Measurements from ENCODE around the gene SH3PXD2B.
A peak's percentile ranks its signal among the peaks of the same experiment; 100 is the strongest.
"Not testable (repeated sequence)": the region's sequence is repeated elsewhere in the genome, so short reads cannot be mapped to it uniquely, and the experiment has no call there.

Gene SH3PXD2B

DNA sequence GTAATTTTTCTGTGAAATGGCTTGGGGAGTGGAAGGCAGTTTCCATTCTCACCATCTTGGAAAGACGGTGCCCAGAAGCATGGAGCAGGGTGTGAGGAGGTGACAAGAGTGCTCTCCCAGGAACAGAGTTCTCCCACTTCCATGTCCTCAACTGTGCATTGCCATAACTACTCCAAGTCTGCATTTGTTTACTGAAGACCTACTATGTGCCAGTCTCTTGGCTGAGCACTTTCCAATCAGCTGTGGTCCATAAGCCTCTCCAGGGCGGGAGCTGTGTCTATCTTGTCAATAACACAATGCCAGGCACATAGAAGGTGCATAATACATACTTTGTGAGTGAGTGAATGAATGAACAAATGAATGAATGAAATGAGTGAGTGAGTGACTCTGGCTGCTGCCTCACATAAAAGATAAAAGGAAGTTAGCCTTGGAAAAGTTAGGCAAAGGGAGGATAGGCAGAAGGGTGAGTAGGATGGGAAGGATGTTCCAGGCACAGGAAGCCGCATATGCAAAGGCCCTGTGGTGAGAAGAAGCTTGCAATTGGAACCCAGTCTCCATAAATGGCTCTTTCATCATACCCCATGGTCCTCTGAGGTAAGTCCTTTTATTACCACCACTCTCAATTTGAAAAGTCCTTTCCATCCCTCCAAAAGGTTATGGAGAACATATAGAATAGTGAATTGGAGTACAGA is 31.3 kb upstream of the SH3PXD2B start:
- FAIRE-seq = no peak

DNA sequence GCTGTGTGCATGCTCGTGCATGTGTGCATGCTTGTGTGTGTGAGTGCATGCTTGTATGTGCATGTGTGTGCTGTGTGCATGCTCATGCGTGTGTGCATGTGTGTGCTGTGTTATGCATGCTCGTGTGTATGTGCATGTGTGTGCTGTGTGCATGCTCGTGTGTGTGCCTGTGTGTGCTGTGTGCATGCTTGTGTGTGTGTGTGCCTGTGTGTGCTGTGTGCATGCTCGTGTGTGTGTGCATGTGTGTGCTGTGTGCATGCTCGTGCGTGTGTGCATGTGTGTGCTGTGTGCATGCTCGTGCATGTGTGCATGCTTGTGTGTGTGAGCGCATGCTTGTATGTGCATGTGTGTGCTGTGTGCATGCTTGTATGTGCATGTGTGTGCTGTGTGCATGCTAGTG is 30.3 kb upstream of the SH3PXD2B start:
- no peak for FAIRE-seq

DNA sequence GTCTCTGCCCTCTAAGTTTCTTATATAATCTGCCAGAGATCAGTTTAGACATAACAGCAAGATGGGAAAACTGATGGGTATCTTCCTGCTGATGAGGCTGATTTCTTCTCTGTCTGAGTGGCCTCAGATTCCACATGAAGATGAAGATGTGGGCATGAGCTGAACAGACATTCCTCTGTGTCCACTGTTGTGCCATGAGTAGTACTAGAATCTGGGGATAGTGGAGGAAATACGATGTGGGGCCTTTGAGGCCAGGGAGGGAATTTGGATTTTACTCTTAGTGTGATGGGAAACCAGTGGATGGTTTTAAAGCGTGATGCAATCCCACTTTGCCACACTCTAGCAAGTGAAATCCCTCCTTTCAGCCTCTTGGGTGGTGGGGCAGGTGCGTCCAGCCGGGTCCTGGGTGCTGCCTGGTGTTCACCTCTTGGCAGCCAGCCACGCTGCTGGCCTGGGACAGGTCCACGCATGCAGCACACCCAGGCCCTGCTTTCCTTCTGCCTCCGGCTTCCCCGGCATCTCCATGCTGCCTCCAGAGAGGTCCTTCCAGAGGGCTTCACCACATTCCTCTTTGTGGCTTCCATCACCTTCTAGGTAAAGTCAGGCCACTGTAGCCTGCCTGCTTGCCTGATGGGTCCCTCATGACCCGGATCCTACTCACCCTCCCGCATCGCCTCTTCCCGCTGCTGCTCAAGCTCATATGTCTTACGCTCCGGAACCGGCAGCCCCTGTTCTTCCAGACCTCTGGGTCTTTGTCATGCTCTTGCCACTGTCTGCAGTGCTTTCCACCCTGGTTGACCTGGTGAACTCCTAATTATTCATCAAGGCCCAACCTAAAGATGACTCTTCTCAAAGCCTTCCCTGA is 28.1 kb upstream of the SH3PXD2B start:
- no peak for FAIRE-seq

DNA sequence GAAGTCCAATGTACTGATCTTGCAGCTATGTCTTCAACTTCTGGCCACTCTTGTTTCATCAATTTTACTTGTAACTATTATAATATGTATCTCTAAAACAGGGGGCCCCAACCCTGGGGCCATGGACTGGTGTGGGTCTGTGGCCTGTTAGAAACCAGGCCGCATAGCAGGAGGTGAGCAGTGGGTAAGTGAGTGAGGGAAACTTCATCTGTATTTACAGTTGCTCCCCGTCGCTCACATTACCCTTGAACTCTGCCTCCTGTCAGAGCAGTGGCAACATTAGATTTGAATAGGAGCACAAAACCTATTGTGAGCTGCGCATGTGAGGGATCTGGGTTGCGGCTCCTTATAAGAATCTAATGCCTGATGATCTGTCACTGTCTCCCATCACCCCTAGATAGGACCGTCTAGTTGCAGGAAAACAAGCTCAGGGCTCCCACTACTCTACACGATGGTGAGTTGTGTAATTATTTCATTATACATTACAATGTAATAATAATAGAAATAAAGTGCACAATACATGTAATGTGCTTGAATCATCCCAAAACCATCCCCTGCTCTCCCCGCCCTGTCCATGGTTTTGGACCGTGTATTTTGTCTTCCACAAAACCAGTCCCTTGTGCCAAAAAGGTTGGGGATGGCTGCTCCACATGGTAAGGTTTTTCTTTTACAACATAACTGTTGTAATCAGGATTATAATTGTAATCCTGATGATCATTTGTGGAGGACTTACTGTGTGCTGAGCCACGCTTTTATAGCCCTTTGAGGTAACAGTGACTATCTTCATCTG is 26.9 kb upstream of the SH3PXD2B start:
- FAIRE-seq = no peak

GRCh38 chr5:172479784-172480115 is 25.4 kb upstream of the SH3PXD2B start:
- no peak for FAIRE-seq

DNA sequence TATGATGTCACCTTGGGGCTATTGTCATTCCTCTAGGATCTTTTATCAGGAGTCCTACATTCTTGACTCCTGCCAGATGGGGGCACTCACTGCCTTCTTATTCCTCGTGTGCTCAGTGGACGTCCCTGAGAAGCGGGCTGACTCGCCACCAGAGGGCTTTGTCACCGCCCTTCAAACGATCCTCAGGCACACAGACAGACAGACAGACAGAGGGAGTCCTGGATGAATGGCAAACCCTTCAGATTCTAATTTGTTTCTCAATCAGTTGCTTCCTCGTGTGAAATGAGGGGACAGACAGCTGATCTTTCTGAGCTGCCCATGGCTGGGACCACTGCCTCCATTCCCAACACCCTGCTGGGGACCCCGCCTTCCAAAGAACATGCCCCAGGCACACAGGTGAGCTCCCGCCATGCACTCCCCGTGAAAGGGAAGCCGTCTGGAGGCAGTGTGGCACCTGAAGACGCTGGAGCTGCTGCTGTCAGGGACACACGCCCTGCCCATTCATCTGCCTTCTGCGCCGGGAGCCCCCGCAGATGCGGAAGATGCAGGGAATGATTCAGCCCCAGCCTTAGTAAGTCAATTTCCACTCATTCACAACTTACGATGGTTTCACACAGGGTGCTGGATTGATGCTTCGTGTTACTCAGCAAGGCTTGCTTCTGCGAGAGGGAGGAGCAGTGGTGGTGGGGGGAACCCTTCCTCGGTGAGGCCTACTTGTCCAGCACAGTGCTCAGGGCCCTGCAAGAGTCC is 24.9 kb upstream of the SH3PXD2B start:
- FAIRE-seq = peak; percentile 89

- FAIRE-seq = not testable (repeated sequence)
These were observed 24.3 kb upstream of the SH3PXD2B start for GRCh38 chr5:172478695-172479033.

- no peak for FAIRE-seq
These were observed 23.9 kb upstream of the SH3PXD2B start for GRCh38 chr5:172478256-172478655.

GRCh38 chr5:172477466-172477865 is 23.1 kb upstream of the SH3PXD2B start:
- no peak for FAIRE-seq

- FAIRE-seq = no peak
These were observed 20.0 kb upstream of the SH3PXD2B start for GRCh38 chr5:172474293-172474692.

GRCh38 chr5:172473427-172473826 is 19.1 kb upstream of the SH3PXD2B start:
- FAIRE-seq = no peak

DNA sequence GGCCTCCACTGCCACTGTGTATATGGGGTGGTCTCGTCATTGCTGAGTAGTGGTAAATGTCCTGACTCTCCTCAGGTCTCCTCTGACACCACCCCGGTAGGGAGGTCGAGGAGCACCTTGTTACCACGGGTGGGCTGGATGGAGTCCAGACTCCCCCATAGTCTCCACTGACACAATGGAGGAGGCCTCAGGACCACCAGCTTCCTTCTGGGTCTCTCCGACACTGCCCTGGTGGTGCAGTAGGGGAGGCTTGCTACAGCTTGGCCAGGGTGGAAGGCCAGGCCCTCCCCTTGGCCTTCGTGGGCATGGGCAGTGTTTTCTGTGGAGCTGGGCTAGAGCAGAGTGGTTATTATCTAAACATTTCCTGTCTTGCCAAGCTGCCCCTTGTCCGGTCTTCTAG is 15.4 kb upstream of the SH3PXD2B start:
- FAIRE-seq = no peak

GRCh38 chr5:172466062-172466461 is 11.7 kb upstream of the SH3PXD2B start:
- no peak for FAIRE-seq

- FAIRE-seq = no peak
These were observed 8.7 kb upstream of the SH3PXD2B start for GRCh38 chr5:172463031-172463430.

- no peak for FAIRE-seq
These were observed 5.4 kb upstream of the SH3PXD2B start for GRCh38 chr5:172459783-172460165.

DNA sequence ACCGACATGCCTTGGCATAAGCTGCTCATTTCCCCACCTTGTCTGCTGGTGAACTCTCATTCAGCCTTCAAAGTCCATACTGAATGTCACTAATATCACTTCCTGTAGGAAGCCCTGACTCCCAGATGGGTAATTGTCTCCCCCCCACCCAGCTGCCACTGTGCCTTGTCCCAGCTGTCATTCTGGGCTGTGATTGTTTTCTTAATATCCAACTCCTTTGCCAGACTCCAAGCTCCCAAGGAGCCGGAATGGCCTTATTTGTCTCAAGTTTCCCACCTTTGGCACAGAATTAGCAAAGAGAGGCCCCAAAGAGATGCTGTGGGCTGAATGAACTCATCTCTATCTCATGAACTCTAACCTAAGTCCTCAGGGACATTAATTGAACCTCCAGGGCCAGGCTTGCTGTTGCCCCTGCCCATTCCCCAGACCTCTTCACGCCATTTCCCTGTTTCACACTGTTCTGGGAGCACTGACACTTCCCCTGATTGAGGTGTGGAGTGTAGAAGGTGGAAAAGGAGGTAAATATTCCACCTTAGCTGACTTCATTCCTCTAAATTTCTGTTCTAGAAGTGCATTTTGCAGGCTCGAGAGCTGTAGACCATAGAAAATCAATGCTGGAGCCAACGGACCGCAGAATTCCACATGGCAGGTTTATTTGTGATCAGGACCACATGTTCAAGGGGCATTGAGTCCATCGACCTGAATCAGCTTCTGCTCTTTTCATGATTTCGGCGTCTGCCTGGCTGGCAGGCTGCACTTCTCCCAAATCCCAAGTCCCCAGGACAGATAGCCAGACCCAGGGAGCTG is 4.9 kb upstream of the SH3PXD2B start:
- FAIRE-seq = no peak

DNA sequence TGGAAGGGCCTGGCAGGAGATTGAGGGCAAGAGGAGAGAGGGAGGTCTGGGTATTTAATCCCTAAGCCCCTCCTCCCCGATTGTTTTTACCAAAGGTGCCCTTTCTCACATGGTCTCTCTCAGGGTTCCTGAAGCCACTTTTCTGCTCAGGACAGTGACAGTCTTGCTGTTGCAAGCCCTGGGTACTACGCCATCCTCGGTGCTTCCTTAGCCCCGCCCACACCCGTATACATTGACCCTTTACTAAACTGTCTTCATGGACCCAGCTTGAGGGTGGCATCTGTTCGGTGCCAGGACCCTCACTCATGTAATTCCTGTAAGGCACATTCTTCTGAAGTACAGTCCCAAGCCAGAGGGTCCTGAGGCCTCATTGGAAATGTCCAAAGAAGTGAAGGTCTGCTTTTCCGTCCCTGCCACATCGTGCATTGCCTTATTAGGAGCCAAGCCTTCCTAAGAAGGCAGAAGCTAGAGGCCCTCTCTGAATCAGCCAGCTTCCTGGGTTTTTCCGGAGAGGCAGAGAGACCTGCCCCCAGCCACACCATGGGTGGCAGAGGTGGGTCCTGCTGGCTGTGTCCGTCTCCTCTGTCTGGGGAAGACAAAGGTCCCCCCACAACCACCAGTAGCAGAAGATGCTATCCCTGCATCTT is 1.9 kb upstream of the SH3PXD2B start:
- FAIRE-seq = no peak

- no peak for FAIRE-seq
These were observed 1.3 kb upstream of the SH3PXD2B start for GRCh38 chr5:172455511-172456061.

DNA sequence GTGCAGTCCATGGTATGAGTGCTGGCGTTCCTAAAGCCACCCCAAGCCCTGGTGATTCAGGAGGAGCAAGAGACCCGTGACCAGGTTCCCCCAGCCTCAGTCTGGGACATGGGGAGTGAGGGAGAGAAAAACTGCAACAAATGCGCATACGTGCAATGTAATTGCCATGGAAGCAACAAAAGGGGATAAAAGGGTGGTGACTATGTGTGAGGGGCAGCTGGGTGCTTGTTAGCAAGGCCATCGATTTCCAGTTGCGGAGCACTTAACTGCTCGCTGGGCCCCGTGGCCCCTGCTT is 709 bp upstream of the SH3PXD2B start:
- FAIRE-seq = no peak

GRCh38 chr5:172453986-172454357 is 353 bp downstream of the SH3PXD2B start:
- FAIRE-seq = no peak

DNA sequence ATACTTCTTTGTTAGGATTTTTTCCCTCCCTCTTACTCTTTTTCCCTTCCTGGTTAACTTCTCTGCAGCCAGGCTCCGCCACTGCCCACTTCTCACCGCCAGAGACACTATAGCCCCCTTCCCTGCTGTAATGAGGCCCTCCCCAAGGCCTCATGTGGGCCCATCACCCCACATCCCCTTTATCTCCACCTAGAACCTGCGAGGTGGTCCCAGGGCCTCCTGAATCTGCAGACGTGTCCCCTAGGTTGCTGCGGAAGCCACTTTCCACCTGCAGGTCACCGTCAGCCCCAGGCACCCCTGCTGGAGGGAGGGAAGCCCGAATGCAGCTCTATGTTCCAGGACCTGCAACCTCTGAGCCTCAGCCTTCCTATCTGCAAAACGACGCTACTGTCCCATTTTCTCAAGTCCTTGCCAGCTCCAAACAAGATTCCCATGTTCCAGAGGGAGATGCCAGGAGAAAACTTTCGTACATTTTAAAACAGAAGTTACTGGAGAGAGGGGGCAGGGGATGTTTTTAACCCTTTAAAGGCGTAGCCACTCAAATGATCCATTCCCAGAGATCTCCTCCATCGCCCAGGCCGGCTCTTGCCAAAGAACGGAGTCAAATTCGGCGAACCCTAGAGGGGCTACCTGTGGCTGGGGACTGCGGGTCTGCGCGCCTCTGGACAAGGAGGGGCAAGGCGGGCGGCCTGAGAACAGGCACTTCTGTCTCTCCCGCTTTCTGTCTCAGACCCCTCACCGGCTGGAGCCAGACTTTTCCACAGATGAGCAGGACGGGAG is 929 bp downstream of the SH3PXD2B start:
- FAIRE-seq = no peak

Data from A204.1 (cell line).